ENCODE data around the gene OTUD7B.
A peak's percentile ranks its signal among the peaks of the same experiment; 100 is the strongest.
"Not testable (repeated sequence)": the region's sequence is repeated elsewhere in the genome, so short reads cannot be mapped to it uniquely, and the experiment has no call there.

The OTUD7B gene

DNA sequence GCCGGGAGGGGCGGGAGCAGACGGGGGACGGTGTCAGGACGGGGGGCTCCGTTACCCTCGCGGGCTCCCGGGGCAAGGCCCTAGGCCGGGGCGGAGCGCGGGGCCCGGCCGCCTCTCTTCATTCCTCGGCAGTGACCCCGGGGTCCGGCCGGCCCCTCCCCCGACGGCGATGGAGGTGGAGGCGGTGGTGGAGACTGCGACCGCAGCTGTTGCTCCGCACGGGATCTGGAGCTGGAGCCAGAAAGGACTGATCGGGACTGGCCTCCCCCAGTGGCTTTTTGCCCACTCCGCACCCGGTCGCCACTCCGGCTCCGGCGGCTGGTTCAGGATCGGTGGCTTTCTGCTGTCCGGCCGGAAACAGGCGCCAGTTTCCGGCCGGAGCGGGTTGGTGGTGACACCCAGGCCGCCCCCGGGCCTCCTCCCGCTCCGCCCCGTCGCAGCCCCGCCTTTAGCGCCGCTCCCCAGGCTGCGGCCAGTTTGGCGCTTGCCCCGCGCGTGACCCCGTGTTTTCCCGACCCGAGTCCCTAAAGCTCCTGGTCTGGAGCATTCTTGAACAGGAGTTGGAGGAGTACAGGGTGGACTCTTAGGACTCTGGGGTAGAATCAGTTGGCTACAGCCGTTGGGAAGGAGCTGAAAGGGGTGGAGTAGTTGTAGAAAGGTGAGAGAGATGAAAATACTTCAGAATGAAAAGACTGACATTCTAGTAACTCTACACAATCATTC lies at the start of gene OTUD7B:
Gene OTUD7B (minus strand): TSS at position 334 of the 723 bp plus-strand sequence. CDS start 33,216 bp downstream, outside the sequence.
- DNase-seq (ENCODE audit: low read depth): peak; percentile 47

DNA sequence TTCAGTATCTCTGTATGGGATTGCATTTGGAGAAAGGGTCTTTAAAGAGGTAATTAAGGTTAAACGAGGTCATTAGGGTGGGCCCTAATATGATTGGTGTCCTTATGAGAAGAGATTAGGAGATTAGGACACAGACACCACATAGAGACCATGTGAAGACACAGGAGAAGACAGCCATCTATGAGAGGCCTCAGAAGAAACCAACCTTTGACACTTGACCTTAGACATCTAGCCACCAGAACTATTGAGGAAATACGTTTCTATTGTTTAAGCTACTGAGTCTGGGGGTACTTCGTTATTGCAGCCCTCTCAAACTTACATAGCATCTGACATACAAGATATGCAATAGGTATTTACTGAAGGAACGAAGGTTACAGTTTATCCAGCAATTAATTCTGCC lies 49.7 kb upstream of the OTUD7B start:
- DNase-seq (ENCODE audit: low read depth): no peak

DNA sequence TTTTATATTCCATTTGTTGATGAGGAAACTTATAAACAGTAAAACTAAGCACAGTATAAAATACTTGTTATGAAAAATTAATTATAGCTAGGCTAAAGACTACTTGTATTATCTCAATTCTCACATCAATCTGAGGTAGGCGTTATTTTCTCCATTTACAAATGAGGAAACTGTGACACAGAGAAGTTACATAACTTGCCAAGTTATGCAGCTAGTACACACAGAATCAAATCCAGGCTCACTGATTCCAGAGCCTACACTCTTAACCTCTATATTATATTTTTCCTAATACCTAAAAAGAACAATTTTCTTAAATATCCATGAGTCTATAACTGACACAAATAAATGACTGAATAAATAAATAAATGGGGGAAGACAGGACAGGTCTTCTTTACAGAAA lies 45.9 kb upstream of the OTUD7B start:
- no peak for DNase-seq (ENCODE audit: low read depth)

DNA sequence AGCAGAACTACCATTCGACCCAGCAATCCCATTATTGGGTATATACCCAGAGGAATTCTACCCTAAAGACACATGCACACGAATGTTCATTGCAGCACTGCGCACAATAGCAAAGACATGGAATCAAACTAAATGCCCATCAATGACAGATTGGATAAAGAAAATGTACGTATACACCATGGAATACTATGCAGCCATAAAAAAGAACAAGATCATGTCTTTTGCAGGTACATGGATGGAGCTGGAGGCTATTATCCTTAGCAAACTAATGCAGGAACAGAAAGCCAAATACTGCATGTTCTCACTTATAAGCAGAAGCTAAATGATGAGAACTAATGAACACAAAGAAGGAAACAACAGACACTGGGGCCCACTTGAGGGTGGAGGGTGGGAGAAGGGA lies 45.0 kb upstream of the OTUD7B start:
- DNase-seq (ENCODE audit: low read depth): not testable (repeated sequence)

DNA sequence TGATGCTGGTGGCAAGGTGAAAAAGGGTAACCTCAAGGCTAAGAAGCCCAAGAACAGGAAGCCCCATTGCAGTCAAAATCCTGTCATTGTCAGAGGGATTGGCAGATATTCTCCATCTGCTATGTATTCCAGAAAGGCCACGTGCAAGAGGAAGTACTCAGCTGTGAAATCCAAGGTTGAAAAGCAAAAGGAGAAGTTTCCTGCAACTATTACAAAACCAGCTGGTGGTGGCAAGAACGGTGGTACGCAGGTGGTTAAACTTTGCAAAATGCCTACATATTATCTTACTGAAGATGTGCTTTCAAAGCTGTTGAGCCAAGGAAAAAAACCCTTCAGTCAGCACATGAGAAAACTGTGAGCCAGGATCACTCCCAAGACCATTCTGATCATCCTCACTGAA lies 43.4 kb upstream of the OTUD7B start:
- DNase-seq (ENCODE audit: low read depth): no peak

DNA sequence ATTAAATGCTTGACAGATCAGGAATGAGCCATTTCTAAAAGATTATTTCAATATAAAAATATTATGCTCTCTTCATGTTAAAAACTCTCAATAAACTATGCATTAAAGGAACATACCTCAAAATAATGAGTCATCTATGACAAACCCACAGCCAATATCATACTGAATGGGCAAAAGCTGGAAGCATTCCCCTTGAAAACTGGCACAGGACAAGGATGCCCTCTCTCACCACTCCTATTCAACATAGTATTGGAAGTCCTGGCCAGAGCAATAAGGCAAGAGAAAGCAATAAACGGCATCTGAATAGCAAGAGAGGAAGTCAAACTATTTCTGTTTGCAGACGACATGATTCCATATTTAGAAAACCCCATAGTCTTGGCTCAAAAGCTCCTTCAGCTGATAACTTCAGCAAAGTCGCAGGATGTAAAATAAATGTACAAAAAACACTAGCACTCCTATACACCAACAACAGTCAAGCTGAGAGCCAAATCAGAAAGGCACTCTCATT lies 41.4 kb upstream of the OTUD7B start:
- not testable (repeated sequence) for DNase-seq (ENCODE audit: low read depth)

DNA sequence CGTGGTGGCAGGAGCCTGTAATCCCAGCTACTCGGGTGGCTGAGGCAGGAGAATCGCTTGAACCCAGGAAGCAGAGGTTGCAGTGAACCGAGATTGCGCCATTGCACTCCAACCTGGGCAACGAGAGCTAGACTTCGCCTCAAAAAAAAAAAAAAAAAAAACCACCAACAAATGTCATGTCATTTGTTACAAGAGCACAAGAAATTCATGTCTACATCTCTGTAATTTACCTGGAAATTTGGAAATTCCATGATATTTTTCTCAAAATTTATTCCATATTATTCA lies 40.5 kb upstream of the OTUD7B start:
- DNase-seq (ENCODE audit: low read depth): no peak

DNA sequence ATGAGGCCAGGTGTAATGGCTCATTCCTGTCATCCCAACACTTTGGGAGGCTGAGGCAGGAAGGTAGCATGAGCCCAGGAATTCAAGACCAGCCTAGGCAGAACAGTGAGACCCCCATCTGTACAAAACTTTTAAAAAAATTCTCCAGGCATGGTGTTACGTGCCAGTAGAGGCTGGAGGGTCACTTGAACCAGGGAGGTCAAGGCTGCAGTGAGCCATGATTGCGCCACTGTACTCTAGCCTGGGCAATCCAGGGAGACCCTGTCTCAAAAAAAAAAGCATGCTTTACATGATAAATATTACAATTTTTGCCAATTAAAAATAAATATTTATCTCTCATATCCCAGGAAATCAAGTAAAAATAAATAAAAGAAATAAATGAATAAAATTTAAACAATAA lies 39.4 kb upstream of the OTUD7B start:
- DNase-seq (ENCODE audit: low read depth): no peak

DNA sequence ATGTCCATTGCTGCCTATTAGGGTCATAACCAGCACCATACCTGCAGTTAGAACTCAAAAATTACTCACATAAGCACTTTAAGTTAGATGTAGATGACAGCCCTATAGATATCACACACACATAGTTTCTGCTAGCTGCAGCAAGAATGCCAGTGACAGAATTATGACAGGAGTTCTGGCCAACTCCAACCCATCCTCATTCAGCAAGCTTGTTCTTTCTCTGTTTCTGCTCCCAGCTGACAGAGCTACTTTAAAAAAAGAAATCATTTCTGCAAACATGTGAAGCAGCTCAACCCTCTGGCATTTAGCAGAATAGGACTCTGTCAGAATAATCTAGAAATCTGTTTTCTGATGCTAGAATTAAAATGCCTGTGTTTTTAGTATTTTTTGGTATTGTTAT lies 23.8 kb upstream of the OTUD7B start:
- DNase-seq (ENCODE audit: low read depth): no peak

DNA sequence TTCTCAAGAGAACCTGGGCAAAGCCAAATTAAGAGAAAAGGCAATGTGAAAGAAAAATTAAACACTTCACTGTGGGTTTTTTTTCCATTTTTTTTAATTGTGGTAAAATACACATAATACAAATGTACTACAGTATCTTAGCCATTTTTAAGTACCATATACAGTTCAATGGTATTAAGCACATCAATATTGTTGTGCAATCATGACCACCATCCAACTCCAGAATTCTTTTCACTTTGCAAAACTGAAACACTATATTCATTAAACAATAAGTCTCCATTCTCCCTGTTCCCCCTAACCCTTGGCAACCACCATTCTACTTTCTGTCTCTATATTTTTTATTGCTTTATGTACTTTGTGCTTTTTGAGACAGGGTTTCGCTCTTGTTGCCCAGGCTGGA lies 17.8 kb upstream of the OTUD7B start:
- DNase-seq (ENCODE audit: low read depth): no peak

DNA sequence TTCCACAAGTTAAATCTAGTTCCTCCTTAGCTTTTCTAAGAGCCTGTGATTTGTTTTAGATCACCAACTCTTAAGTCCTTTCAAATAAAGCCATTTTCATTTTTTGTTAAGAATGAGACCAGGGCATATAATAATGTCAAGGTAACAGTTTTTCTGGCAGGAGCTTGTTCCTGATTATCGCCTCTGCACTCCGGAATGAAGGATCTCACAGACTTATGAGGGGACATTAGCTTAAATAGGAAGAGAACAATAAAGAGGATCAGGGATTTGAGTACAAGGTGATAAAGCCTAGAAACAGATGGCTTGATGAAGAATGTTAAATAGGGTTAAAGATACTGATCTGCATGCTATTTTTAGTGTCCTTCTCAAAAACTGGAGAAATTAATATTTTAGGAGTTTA lies 13.6 kb upstream of the OTUD7B start:
- no peak for DNase-seq (ENCODE audit: low read depth)

DNA sequence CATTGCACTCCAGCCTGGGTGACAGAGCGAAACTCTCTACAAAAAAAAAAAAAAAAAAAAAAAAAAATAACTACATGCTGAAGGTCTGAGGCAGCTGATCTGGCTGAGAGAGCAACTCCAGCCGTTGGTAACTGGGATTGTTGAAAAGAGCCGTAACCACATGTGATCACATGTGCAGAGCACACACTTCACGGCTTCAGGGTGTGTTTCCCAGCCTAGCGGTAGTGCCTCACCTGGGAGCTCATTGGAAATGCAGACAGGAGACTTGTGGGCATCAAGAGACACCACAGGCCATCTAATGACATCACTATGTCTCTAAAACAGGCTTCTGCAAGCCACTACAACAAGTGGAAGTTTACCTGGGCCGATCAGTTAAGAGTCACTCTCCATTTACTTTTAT lies 11.8 kb upstream of the OTUD7B start:
- DNase-seq (ENCODE audit: low read depth): no peak

DNA sequence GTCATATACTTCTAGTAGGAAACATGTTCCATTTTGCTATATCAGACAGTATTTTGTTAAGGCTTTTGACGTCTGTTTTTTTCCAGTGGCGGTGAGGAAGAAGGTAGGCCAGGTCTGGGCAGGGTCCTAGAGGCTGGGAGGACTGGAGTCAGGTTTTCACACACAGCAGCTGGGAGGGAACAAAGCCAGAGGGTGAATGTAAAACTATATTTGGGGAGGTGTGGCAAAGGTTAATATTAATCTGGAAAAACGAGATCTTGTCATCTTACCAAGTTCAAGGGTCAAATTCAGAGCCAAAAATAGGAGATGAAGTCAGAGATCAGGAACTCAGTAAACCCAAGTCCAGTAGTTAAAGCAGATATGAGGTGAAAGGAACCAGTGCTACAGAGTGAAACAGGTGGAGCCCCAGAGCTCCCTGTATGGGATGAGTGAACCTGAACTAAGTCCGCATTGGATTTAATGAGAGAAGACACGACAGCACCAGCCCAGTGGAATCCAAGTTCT lies 10.7 kb upstream of the OTUD7B start:
- no peak for DNase-seq (ENCODE audit: low read depth)

DNA sequence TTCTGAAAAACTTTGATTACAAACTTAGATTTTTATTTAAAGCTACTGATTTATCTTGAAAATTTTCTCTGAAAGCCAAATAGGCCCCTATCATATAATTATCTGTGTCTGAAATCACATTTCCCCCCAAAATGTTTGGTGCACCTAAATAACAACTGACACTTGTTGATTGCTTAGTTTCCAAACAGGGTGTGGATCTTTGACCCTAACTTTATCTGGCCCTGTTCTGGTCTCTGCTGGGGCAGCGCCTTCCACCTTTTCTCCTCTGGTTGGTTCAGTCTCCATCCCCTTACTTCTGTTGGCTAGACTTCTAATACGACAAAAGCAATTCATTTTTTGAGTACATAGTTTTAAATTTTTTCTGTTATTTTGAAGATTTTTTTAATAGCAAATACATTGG lies 10.2 kb upstream of the OTUD7B start:
- no peak for DNase-seq (ENCODE audit: low read depth)

DNA sequence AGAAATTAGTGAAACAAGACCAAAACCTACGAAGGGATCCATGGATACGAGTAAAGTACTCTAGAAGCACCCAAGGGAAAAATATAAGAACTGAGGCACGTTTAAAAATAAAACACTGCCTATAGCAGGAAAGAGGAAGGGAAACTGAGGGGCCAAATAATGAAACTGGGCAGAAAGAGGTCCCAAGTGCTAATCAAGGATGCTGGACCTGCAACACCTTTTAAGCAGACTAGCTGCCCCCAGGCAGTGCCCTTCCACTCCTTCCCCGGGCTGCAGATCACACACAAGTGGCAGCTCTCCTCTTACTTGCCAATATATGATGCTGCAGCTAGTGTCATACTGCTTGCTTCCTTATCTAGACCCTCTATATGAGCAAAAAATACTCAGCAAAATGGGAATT lies 7.6 kb upstream of the OTUD7B start:
- no peak for DNase-seq (ENCODE audit: low read depth)

DNA sequence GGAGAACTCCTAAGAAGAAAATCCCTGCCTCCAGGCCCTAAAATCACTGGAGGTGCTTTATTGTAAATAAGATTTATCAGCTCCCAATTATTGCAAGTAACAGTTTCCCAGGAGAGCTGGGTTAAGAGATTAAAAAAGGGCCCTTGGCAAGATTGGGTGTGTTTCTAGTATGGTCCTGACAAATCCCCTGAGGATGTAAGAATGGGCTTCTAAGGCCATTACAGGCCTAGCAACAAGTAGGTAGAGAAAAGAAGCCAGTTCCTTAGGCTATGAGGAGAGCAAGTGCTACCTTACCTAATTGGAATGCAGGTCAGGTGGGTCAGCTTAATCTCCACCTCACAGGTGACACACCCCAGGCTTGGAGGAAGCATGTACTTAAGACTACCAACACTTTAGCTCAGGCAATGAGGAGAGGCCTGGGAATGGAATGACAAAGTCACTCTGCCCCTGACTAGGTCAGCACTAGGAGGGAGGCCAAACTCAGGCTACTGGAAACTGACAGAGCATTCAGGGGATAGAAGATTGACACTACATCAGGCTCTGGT lies 6.8 kb upstream of the OTUD7B start:
- DNase-seq (ENCODE audit: low read depth): no peak

DNA sequence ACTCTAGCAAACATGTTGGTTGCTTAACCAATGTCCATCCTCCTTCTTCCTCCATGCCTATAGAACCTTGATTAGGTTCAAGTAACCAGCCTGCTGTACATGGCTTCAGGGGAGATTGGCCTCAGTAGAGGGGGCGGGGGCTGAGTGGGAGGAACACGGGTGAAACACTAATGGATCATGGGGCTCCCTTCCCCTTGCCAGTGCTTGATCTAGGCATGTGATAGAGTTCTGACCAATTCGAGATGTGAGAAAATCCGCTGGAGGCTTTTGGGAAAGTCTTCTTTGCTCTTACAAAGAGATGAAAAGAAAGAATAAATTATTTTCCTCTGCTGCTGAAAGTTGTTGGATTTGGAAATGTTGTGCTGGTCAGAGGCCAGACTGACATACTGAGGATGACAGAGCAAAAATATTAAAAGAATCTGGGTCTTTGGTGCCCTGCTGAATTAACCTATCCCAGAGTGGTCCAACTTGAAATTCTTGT lies 5.2 kb upstream of the OTUD7B start:
- DNase-seq (ENCODE audit: low read depth): no peak

DNA sequence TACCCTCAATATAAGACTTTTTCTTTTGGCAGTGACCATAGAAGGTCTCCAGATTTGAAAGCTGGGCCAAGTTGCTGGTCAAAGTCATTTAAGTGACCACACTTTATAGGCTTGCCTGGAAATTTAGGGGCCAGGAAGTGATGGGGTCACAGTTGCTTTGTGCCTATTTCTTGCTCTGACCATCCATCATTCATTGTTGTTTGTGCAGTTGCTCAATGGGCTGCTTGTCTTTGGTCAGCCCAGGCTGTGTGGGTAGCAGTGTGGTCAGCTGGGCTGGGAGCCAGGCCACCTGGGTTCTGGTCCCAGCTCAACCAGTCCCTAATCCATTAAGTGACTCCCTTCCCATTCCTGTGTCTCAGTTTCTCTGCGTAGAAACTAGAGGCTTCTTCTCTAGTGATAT lies 2.1 kb upstream of the OTUD7B start:
- DNase-seq (ENCODE audit: low read depth): no peak

DNA sequence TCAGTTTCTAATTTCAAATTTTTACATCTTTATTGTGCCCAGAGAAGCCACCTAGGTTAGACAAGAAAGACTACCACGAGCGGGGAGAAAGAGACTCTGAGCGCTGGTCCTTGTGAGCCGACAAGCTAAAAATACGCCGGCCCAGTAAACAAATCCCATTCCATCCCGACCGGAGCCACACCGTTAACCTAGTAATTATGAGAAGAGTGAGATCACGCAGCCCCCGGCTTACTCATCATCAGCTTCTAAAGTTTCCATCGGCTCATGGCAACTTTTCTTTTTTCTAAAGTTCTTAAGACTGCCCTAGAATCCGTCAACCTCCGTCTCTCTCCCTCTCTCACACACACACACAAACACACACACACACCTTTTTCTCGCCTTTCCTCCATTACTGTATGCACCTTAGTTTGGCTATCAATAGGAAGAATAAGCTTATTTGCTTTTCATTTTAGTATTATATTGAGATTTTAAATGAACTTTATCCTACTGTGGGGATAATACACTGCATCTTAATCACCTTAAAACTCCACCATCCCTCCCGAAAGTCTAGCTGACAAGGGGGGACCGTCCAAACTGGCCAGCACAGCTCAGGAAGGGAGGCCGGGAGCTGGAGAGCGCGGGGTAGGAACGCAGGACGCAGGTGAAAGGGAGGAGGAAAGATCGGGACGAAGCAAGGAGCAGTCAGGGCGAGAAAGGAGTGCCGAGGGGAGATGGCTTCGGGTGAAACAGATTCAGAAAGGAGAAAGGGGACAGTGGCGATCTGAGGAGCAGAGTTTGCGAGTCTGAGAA lies 728 bp downstream of the OTUD7B start:
- DNase-seq (ENCODE audit: low read depth): peak; percentile 20

DNA sequence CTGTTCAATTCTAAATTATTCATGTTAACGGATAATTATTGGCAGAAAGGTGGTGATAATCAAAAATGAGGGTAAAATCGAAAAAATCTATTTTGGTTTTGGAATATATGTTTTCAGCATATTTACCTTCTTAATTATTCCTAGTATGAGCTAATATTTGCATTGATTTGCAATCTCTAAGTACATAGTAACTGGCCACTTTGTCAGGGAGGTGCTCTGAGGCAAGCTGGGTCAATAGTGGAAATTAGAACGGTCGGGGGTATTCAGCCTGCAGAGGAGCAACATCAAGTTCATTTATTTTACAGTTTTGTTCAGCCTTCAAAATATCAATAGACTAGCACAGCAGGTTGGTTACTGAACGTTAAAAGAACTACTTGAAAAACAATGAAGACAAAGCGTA lies 1.8 kb downstream of the OTUD7B start:
- no peak for DNase-seq (ENCODE audit: low read depth)

DNA sequence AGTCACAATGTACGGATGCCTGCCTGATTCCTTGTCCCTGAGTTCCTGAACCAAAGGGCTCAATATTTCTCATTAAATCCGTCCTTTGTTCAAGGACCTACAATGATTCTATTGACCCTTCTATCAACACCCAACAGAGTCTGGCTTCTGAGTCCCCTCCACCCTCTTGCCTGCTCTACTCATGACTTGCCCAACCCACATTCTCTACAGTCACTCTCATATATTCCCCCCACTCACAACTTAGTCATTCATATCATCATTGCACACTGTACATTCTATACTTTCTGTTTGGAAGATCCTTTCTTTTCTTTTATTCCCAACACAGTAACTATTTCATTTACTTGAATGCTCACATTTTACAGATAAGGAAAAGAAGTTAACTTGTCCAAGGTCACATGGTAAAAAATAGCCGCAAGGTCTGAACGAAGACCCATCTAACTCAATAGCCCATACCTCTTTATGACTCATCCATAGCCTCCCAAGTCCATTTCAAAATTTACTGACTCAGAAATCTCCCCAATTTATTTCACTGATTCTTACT lies 3.6 kb downstream of the OTUD7B start:
- DNase-seq (ENCODE audit: low read depth): no peak

DNA sequence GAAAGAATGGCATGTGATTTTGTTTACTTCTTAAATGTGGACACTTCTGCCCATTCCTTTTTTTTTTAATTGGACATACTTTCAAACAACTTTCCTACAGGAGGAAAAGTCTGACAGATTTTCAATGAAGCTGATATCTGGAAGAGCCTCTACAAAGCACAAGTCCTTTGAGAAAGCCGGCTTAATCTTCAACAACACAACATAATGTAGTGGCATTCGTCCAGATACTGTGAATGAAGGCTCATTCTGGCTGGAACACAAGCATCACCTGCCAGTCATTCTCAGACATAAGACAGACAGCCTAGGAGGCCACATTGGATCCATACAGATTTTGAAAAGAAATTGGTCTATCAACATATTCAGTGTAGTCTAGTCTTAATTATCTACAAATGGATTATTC lies 4.9 kb downstream of the OTUD7B start:
- no peak for DNase-seq (ENCODE audit: low read depth)

DNA sequence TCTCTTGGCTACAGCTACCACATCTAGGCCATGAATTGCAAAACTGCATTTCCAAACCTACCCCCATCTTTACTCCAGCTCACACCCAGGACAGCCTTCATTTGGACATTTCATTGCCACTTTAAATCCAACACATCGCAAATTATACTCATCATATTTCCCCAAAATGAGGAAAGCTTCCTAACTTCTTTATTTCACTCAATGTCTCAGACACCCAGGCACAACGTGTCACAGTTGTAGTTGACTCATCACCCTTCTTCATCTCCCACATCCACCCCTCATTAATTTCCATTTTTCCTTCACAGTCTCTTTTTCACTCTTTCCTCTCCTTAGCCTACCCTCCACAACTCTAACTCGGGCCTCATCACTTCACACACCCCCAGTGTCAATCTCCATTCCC lies 6.7 kb downstream of the OTUD7B start:
- no peak for DNase-seq (ENCODE audit: low read depth)

All from stimulated activated CD8-positive, alpha-beta memory T cell treated with anti-CD3 and anti-CD28 coated beads, Interleukin-12 subunit alpha, Interleukin-12 subunit beta, amount 100 ng/mL, for 1 hour (primary cell).